Panc1 (cell line): Measurements from ENCODE around the gene TMEM127. TPM values are rescaled to one million over a fixed set of nuclear protein-coding genes. Genes with fewer than 3 reads are reported as not detected.

Experiments
- ATAC-seq: fragments of 200-7000 bp; cut with Tn5 transposase; 2 replicates; pipeline ENCODE4 v1.9.1; 2020; ENCODE audit warnings: mild to moderate bottlenecking, moderate library complexity
- BruUV-seq: library from RNA; stranded (reverse); fragments of 400-500 nt; replicated peaks from 2 replicates; lab custom pipeline; 2021; lab: Mats Ljungman, UMichigan
- CTCF ChIA-PET: fragments of 300-600 bp; sonication (Branson Sonifier 250); formaldehyde crosslinking; loops from one replicate; lab custom pipeline; 2022; ENCODE audit warnings: antibody characterized with exemption; lab: Charles Lee
- POLR2A ChIA-PET: fragments of 300-600 bp; sonication (Branson Sonifier 250); formaldehyde crosslinking; loops from one replicate; lab custom pipeline; 2022; ENCODE audit warnings: antibody characterized with exemption; lab: Charles Lee
- DNase-seq: peaks from one replicate; pipeline ENCODE4 v3.0.0-alpha.2; 2010; ENCODE audit warnings: low read depth, low spot score
- H3K27ac ChIP-seq: 2 replicates; pipeline ENCODE4 v1.5.1; 2011; ENCODE audit warnings: mild to moderate bottlenecking, low read length, inconsistent platforms
- H3K27me3 ChIP-seq: fragments of 200-500 bp; sonication (Bioruptor generic); 2 replicates; pipeline ENCODE4 v1.6.0; 2014; ENCODE audit warnings: low read length, inconsistent platforms; ENCODE audit not compliant: control insufficient read depth, insufficient read depth
- H3K36me3 ChIP-seq: fragments of 200-500 bp; sonication (Bioruptor generic); 2 replicates; pipeline ENCODE4 v1.5.1; 2014; ENCODE audit warnings: inconsistent platforms, mild to moderate bottlenecking, low read length, moderate library complexity; ENCODE audit not compliant: control insufficient read depth, insufficient read depth
- H3K4me1 ChIP-seq: 2 replicates; pipeline ENCODE4 v1.5.1; 2011; ENCODE audit warnings: inconsistent platforms, mild to moderate bottlenecking, low read length, moderate library complexity; ENCODE audit not compliant: control insufficient read depth, insufficient read depth
- H3K4me3 ChIP-seq, 2 experiments: 2 replicates each; pipeline ENCODE4 v1.5.1; 2011 to 2012; ENCODE audit warnings: low read depth in 2 of 2, low read length in 2 of 2, mild to moderate bottlenecking in 2 of 2, inconsistent platforms in 1 of 2, moderate library complexity in 1 of 2
- H3K9me3 ChIP-seq: fragments of 200-500 bp; sonication (Bioruptor generic); 2 replicates; pipeline ENCODE4 v1.5.1; 2014; ENCODE audit warnings: low read depth, mild to moderate bottlenecking, inconsistent platforms, low read length, moderate library complexity; ENCODE audit not compliant: control insufficient read depth, insufficient read depth
- CTCF ChIP-seq: fragments of 450-650 bp; IDR thresholded peaks from 2 replicates; pipeline ENCODE4 v1.5.1; 2017; ENCODE audit warnings: mild to moderate bottlenecking
- POLR2AphosphoS5 ChIP-seq: IDR thresholded peaks from 2 replicates; pipeline ENCODE4 v1.6.1; 2012; ENCODE audit warnings: mild to moderate bottlenecking, low read depth, low read length, moderate library complexity
- REST ChIP-seq, 2 experiments: IDR thresholded peaks; 2 replicates each; pipeline ENCODE4 v1.6.1; 2011 to 2012; ENCODE audit warnings: low read depth in 2 of 2, control low read depth in 1 of 2, low read length in 1 of 2, mild to moderate bottlenecking in 1 of 2, moderate library complexity in 1 of 2; ENCODE audit not compliant: insufficient read depth in 1 of 2
- SIN3A ChIP-seq: IDR thresholded peaks from 2 replicates; pipeline ENCODE4 v1.6.1; 2012; ENCODE audit warnings: low read depth, mild to moderate bottlenecking, low read length, moderate library complexity, borderline replicate concordance; ENCODE audit not compliant: insufficient read depth
- TCF7L2 ChIP-seq: IDR thresholded peaks from 2 replicates; pipeline ENCODE4 v1.6.1; 2011; ENCODE audit warnings: mild to moderate bottlenecking, low read depth, low read length, inconsistent platforms
- in situ Hi-C: cut with HindIII; loops from 2 replicates; pipeline ENCODE4 v1.10.0; 2016; ENCODE audit warnings: low sequenced_read_pairs, low pct_unique_long_range_greater_than_20kb
- intact Hi-C: fragments of 100-400 bp; cut with micrococcal nuclease; formaldehyde crosslinking; loops from one replicate; pipeline ENCODE4 v1.10.0; 2022; ENCODE audit not compliant: unreplicated experiment
- total RNA-seq: library from RNA; stranded (reverse); gene quantifications from one replicate; pipeline ENCODE4 v1.2.1, GENCODE V29; 2021; ENCODE audit not compliant: unreplicated experiment

TMEM127 gene
- total RNA-seq, 1 experiment from 2014 or later: 63.1 TPM

- no peaks in the 10 kb centered on the region for H3K9me3 ChIP-seq
- H3K27me3 ChIP-seq: no peaks in the 10 kb centered on the region
- H3K4me1 ChIP-seq: no peaks in the 10 kb centered on the region
- no peak overlapping the region for H3K27ac ChIP-seq
- in situ Hi-C loops (no loop called here), intact Hi-C loops (no loop called here)
- DNase-seq: no peak
- no peak for ATAC-seq
- ChIA-PET POLR2A (interaction anchor here (0.6 kb wide), 1 partner anchor 25 kb away, joined by 10 read pairs; no protein-coding TSS in a partner anchor), CTCF (no interaction called here)
- no TSS peak for BruUV-seq
- no peaks in the 10 kb centered on the region for H3K36me3 ChIP-seq
- TF ChIP-seq CTCF (no peak), SIN3A (no peak), TCF7L2 (no peak), POLR2AphosphoS5 (no peak)
- no peak overlapping the region for H3K4me3 ChIP-seq
Observed at GRCh38 chr2:96238266-96238665, 27.5 kb downstream of the TMEM127 start.

DNA sequence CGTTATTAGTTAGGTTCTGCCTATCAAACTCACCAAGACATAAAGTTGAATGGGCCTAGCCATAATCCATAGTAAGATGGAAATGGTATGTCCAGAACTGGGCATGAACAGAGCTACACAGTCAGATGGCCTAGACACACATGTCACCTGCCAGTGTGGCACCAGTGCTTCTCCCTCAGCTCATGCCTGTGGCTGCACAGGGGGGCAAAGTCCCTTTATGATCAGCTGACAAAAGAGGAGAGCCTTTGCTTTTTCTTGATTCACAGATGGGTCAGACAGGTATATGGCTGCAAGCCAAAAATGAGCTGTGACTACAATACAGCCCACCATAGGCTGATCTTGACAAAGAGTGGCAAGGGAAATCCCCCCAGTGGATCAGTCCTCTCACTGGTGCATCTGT lies 28.9 kb downstream of the TMEM127 start:
- no peak for ATAC-seq
- in situ Hi-C loops: no loop called here
- no peak for DNase-seq
- TF ChIP-seq TCF7L2 (no peak), REST (IDR thresholded peaks at IDR 0.05; ENCODE audit: insufficient read depth in 1 of 2, low read depth in 2 of 2, low read length in 1 of 2) (no peak), SIN3A (no peak), POLR2AphosphoS5 (no peak), CTCF (no peak)
- intact Hi-C loops: no loop called here
- H3K4me1 ChIP-seq: no peaks in the 10 kb centered on the region
- no peaks in the 10 kb centered on the region for H3K27me3 ChIP-seq
- no peaks in the 10 kb centered on the region for H3K36me3 ChIP-seq
- no peaks in the 10 kb centered on the region for H3K9me3 ChIP-seq
- no TSS peak for BruUV-seq
- ChIA-PET CTCF (no interaction called here), POLR2A (interaction anchor here (0.6 kb wide), 1 partner anchor 70 kb away, joined by 3 read pairs; no protein-coding TSS in a partner anchor)
- no peak overlapping the region for H3K27ac ChIP-seq
- H3K4me3 ChIP-seq: no peak overlapping the region
